HUES64 (cell line): ENCODE results near the gene STUM.

Experiments
- H3K27ac ChIP-seq: 2 replicates; pipeline ENCODE4 v1.7.0; 2013; ENCODE audit warnings: low read depth, low read length, inconsistent platforms
- H3K27me3 ChIP-seq: 2 replicates; pipeline ENCODE4 v1.6.1; 2013; ENCODE audit warnings: mild to moderate bottlenecking, low read length; ENCODE audit not compliant: insufficient read depth
- H3K36me3 ChIP-seq: 2 replicates; pipeline ENCODE4 v1.6.1; 2013; ENCODE audit warnings: mild to moderate bottlenecking, low read length; ENCODE audit not compliant: insufficient read depth
- H3K4me1 ChIP-seq: 2 replicates; pipeline ENCODE4 v1.6.1; 2013; ENCODE audit warnings: mild to moderate bottlenecking, low read length, moderate library complexity; ENCODE audit not compliant: insufficient read depth
- H3K4me3 ChIP-seq: 2 replicates; pipeline ENCODE4 v1.5.1; 2013; ENCODE audit warnings: mild to moderate bottlenecking, low read length, moderate library complexity
- H3K9ac ChIP-seq: 2 replicates; pipeline ENCODE4 v1.6.1; 2013; ENCODE audit warnings: mild to moderate bottlenecking, low read depth, low read length
- H3K9me3 ChIP-seq: 2 replicates; pipeline ENCODE4 v1.6.1; 2013; ENCODE audit warnings: low read depth, low read length; ENCODE audit not compliant: insufficient read depth
- WGBS: fragments of 150-250, 120-280 bp; methylation state at CpG from one replicate; pipeline ENCODE4 v1.1.7; 2013; ENCODE audit warnings: missing lambda C conversion rate; 5-methylcytosine and 5-hydroxymethylcytosine counted together

The STUM gene

GRCh38 chr1:226643177-226643576 lies 94.6 kb downstream of the STUM start:
- no peak overlapping the region for H3K27ac ChIP-seq
- H3K4me1 ChIP-seq = peaks cover 10% of the 10 kb centered on the region; the same call in 1 of the 2 replicates
- no peak overlapping the region for H3K9ac ChIP-seq
- no peaks in the 10 kb centered on the region for H3K36me3 ChIP-seq
- WGBS = 71% methylated on average over 9 of the region's 9 CpGs
- no peak overlapping the region for H3K4me3 ChIP-seq
- H3K9me3 ChIP-seq = no peaks in the 10 kb centered on the region
- no peaks in the 10 kb centered on the region for H3K27me3 ChIP-seq

GRCh38 chr1:226643611-226644540 lies 95.3 kb downstream of the STUM start:
- Histone ChIP-seq H3K27me3 (no peaks in the 10 kb centered on the region), H3K9ac (no peak overlapping the region), H3K27ac (no peak overlapping the region), H3K36me3 (no peaks in the 10 kb centered on the region), H3K4me1 (peaks cover 10% of the 10 kb centered on the region; the same call in 1 of the 2 replicates), H3K9me3 (no peaks in the 10 kb centered on the region), H3K4me3 (no peak overlapping the region)
- WGBS = 87% methylated on average over 18 of the region's 18 CpGs

GRCh38 chr1:226644541-226645176 lies 96.1 kb downstream of the STUM start:
- Histone ChIP-seq H3K27ac (no peak overlapping the region), H3K4me1 (peaks cover 10% of the 10 kb centered on the region; the same call in 1 of the 2 replicates), H3K36me3 (no peaks in the 10 kb centered on the region), H3K27me3 (no peaks in the 10 kb centered on the region), H3K4me3 (no peak overlapping the region), H3K9me3 (no peaks in the 10 kb centered on the region), H3K9ac (no peak overlapping the region)
- WGBS = 95% methylated on average over 10 of the region's 10 CpGs

- H3K36me3 ChIP-seq = no peaks in the 10 kb centered on the region
- H3K4me1 ChIP-seq = peaks cover 16% of the 10 kb centered on the region; the same call in 1 of the 2 replicates
- 93% methylated on average over 9 of the region's 10 CpGs for WGBS
- no peak overlapping the region for H3K9ac ChIP-seq
- H3K27ac ChIP-seq = no peak overlapping the region
- H3K27me3 ChIP-seq = no peaks in the 10 kb centered on the region
- H3K4me3 ChIP-seq = no peak overlapping the region
- no peaks in the 10 kb centered on the region for H3K9me3 ChIP-seq
These were observed 96.9 kb downstream of the STUM start for GRCh38 chr1:226645279-226645976.

- no peak overlapping the region for H3K9ac ChIP-seq
- no peak overlapping the region for H3K27ac ChIP-seq
- no peaks in the 10 kb centered on the region for H3K36me3 ChIP-seq
- H3K4me3 ChIP-seq = no peak overlapping the region
- H3K4me1 ChIP-seq = peaks cover 16% of the 10 kb centered on the region; the same call in 1 of the 2 replicates
- H3K27me3 ChIP-seq = no peaks in the 10 kb centered on the region
- WGBS = 92% methylated on average over 18 of the region's 18 CpGs
- no peaks in the 10 kb centered on the region for H3K9me3 ChIP-seq
These were observed 97.7 kb downstream of the STUM start for GRCh38 chr1:226646026-226646869.

GRCh38 chr1:226646870-226647449 lies 98.4 kb downstream of the STUM start:
- Histone ChIP-seq H3K9ac (no peak overlapping the region), H3K4me1 (peaks cover 16% of the 10 kb centered on the region; the same call in 1 of the 2 replicates), H3K4me3 (no peak overlapping the region), H3K27ac (no peak overlapping the region), H3K36me3 (no peaks in the 10 kb centered on the region), H3K27me3 (no peaks in the 10 kb centered on the region), H3K9me3 (no peaks in the 10 kb centered on the region)
- 95% methylated on average over 16 of the region's 16 CpGs for WGBS

- Histone ChIP-seq H3K36me3 (no peaks in the 10 kb centered on the region), H3K27me3 (no peaks in the 10 kb centered on the region), H3K27ac (no peak overlapping the region), H3K4me1 (peaks cover 16% of the 10 kb centered on the region; the same call in 1 of the 2 replicates), H3K4me3 (no peak overlapping the region), H3K9me3 (no peaks in the 10 kb centered on the region), H3K9ac (no peak overlapping the region)
- 94% methylated on average over 8 of the region's 8 CpGs for WGBS
These were observed 99.2 kb downstream of the STUM start for GRCh38 chr1:226647719-226648118.

- Histone ChIP-seq H3K36me3 (no peaks in the 10 kb centered on the region), H3K9ac (no peak overlapping the region), H3K27me3 (no peaks in the 10 kb centered on the region), H3K4me1 (peaks cover 14% of the 10 kb centered on the region), H3K4me3 (no peak overlapping the region), H3K27ac (no peak overlapping the region), H3K9me3 (no peaks in the 10 kb centered on the region)
- 92% methylated on average over 6 of the region's 6 CpGs for WGBS
These were observed 99.9 kb downstream of the STUM start for GRCh38 chr1:226648421-226648820.

- H3K4me1 ChIP-seq = peaks cover 18% of the 10 kb centered on the region
- H3K9ac ChIP-seq = no peak overlapping the region
- H3K36me3 ChIP-seq = no peaks in the 10 kb centered on the region
- H3K9me3 ChIP-seq = no peaks in the 10 kb centered on the region
- no peak overlapping the region for H3K27ac ChIP-seq
- 94% methylated on average over 8 of the region's 8 CpGs for WGBS
- H3K4me3 ChIP-seq = no peak overlapping the region
- H3K27me3 ChIP-seq = no peaks in the 10 kb centered on the region
These were observed 100.7 kb downstream of the STUM start for GRCh38 chr1:226649244-226649643.

- H3K9ac ChIP-seq = no peak overlapping the region
- WGBS = 80% methylated on average over 7 of the region's 7 CpGs
- H3K4me3 ChIP-seq = no peak overlapping the region
- H3K27me3 ChIP-seq = no peaks in the 10 kb centered on the region
- no peak overlapping the region for H3K27ac ChIP-seq
- no peaks in the 10 kb centered on the region for H3K9me3 ChIP-seq
- H3K36me3 ChIP-seq = no peaks in the 10 kb centered on the region
- H3K4me1 ChIP-seq = peaks cover 24% of the 10 kb centered on the region
These were observed 101.2 kb downstream of the STUM start for GRCh38 chr1:226649780-226650179.
